SHP77 treated with DMSO at 0.1 percent for 48 hours (cell line): ENCODE measurements around the gene JMJD7.

Experiments used
- DNase-seq: peaks from one replicate; lab custom pipeline; 2025; lab: John Stamatoyannopoulos, UW

Gene JMJD7

DNA sequence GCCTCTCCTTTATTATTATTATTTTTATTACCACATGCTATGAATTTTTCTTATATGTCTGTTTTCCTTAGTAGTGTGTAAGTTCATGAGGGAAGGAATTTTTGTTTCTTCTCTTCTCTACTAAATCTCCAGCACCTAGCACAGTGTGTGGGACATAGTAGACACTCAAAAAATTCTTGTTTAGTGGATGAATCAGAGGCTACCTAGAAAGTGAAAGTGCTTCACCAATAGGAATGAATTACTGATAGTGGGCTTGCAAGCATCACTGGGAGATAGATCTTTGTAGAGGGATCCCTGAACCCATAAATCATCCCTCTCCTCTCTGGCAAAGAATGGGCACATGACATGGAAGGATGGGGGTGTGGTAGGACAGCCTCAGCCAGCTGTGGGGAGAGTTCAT lies 57.4 kb downstream of the JMJD7 start:
- DNase-seq, result no peak

DNA sequence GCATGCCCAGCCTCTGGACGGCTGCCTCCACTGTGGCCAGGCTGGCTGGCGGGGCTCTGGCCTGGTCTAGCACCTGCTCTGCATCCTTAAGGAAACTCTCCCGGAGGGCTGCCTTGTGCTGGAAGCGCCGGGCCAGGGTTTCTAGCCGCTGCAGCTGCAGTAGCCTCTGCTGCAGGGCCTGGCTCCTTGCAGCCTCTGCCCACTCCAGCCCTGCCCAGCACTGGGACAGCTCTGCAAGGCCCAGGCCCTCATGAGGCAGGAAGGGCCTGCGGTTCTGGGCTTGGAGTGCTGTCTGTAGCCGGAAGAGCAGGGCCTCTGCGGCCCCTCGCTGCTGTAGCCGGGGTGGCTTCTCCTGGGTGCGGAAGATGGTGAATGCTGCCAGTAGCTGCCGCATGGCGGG lies 57.9 kb downstream of the JMJD7 start:
- no peak for DNase-seq

DNA sequence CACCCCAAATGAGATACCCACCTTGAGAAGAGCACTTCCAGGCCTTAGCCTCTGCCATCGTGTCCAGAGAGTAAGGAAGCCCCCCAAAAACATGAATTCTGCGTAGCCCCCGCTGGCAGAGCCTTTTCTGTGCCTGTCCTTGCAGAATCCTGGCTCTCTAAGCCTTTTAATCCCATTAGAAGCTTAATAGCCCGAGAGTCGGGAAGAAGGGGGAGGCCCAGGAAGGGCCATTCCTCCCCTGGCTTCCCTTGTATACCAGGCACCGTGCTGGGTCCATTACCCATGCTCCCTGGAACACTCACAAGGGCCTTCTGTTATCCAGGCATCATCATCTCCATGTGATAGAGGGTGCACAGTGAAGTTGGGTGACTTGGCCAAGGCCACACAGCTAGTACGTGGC lies 58.8 kb downstream of the JMJD7 start:
- DNase-seq, result no peak

DNA sequence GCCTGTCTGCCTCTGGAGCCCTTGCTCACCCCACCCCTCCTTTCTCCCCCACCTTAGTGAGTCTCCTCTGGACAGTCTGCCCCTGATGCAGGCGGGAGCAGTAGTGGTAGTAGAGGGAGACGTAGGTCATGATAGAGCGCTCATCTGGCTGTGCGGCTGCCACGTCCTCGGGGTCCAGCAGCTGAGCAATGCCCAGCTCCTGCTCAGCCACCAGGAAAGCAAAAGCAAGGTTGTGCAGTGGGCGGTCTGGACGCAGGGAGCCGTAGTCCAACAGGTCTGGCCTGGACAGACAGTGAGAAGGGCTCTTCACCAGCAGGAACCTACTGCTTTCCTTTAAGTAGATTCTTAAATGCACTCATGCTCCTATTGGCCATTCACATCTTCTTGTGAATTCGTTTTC lies 59.3 kb downstream of the JMJD7 start:
- no peak for DNase-seq
